HG03439 (cell line): ENCODE data around the gene TDRD12.
"Not testable (repeated sequence)": the region's sequence is repeated elsewhere in the genome, so short reads cannot be mapped to it uniquely, and the experiment has no call there.

ENCODE experiments used
- ATAC-seq: cut with Tn5 transposase; IDR thresholded peaks from one replicate; pipeline ENCODE4 v1.9.1; 2021; ENCODE audit warnings: mild to moderate bottlenecking, moderate library complexity; ENCODE audit not compliant: unreplicated experiment

TDRD12 gene

GRCh38 chr19:32866061-32866460 lies 146.5 kb downstream of the TDRD12 start:
- no peak for ATAC-seq

GRCh38 chr19:32866564-32867265 lies 147.1 kb downstream of the TDRD12 start:
- ATAC-seq: no peak

- not testable (repeated sequence) for ATAC-seq
These were observed 147.9 kb downstream of the TDRD12 start for GRCh38 chr19:32867436-32867835.

DNA sequence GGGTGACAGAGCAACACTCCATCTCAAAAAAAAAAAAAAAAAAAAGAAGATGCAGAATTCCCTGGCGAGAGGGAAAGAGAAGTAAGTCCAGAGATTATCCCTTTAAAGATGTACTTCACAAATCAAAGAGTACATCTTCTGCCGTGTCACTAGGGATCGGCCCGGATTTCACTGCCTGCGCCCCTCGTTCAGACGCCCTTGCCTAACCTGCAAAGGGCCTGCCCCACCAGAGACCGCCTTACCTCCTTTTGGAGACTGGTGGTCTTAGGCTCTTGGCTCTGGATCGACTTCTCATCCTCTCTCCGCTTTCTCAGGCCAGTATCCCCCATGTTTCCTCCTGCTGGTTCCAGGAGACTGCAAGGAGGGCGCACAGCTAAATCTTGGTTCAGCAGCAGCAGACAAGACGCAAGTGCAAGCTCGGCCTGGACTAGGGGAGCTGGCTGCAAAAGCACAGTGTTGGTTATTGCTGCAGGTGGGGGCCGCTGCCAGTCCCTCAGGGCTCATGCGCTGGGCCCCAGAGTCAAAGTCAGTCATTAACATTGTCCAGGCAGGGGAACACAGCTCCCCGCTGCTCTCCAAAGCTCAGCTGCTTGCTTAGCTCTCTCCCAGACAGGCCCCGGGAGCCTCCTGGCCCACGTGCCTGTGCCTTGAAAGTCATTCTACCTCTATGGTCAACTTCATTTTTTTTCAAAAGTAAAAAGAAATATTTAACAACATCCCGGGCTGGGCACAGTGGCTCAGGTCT lies 148.8 kb downstream of the TDRD12 start:
- ATAC-seq: no peak

DNA sequence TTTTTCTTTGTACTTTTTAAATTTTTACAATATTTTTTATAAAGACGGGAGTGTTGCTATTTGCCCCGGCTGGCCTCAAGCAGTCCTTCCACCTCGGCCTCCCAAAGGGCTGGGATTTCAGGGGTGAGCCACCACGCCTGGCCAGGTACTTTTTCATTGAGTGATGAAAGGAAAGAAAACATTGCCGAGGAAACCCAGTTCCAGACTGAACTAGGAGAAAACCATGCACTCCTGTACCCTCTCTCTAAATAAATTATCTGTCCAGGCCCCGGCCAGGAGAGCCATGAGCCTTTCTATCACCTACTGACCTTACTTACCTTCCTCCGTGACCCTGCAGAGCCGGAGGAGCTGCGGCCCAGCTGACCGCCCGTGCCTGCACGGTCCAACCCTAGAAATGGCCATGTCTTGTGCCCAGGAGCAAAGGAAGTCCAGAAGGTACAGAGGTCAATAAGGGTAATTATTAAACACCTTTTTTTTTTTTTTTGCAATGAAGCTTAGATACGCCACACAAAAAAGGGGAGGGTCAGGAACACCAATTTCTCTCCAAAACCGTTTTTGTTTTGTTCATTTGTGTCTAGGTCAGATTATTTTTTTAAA lies 149.9 kb downstream of the TDRD12 start, which contains the start of gene SLC7A9:
SLC7A9 (minus strand) TSS at position 399 of the 597 bp plus-strand sequence. CDS start 1,233 bp downstream, outside the sequence.
- no peak for ATAC-seq

DNA sequence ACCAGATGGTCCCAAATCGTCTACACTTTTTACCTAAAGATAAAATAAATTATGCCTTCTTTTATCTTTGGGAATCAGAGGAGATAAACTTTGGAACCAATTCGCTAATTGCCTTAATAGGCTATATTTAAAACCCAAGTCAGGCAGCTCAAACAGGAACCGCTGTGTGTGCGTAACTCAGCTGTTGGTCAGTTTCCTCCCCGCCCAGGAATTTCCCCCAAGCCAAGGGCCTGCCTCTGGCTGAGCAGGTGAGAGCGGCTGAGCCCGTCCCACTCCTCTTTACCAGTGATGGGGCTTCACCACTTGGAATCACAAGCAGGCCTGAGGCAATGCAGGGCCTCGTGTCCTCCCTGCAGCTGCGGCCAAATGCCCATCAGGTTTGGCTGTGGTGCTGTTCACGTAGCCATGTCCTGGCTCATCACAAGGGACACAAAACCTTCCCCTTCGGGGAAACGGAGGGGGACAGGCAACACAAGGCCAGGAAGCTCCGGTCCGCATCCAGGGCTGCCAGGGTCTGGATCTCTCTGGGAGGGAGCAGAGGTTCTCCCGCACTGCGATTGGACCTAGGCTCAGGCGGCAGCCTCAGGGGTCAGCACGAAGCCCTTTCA lies 150.5 kb downstream of the TDRD12 start:
- ATAC-seq: no peak

DNA sequence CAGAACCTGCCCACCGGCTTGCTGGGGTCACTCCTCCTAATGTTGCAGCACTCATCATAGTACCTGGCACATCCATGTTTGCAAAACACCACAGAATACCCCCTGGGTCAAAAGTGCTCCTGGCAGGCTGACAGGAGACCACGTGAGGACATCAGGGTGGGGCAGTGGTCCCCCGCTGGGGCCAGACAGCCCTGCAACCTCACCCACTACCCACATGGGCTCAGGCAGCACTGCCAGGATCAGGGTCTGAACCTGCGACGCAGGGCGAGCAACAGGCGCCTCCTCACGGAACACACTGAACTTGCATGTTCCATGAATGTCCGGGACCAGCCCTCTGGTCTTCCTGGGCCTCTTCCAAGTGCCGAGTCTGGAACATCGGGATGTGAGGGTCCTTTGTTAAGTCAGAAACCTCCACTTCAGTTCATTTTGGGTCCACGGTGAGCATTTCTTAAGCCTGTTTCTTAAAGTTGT lies 151.4 kb downstream of the TDRD12 start:
- no peak for ATAC-seq

DNA sequence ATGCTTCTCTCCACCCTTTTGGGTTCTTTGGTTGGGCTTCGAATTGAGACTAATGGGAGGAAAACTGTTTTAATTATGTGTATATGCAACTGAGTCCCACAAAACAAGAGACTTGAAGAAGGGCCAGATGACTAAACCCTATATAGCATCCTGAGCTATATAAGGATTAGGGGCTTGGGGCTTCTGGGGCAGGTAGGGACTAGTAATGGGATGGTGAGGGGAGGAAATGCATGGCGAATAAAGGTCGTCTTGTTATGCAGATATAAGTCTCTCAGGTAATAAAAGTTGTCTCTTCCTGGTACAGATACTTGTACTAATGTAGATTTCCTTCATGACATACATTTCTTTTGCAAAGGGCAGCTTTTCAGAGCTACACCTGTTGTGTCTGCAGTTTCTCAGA lies 152.8 kb downstream of the TDRD12 start:
- ATAC-seq: no peak

DNA sequence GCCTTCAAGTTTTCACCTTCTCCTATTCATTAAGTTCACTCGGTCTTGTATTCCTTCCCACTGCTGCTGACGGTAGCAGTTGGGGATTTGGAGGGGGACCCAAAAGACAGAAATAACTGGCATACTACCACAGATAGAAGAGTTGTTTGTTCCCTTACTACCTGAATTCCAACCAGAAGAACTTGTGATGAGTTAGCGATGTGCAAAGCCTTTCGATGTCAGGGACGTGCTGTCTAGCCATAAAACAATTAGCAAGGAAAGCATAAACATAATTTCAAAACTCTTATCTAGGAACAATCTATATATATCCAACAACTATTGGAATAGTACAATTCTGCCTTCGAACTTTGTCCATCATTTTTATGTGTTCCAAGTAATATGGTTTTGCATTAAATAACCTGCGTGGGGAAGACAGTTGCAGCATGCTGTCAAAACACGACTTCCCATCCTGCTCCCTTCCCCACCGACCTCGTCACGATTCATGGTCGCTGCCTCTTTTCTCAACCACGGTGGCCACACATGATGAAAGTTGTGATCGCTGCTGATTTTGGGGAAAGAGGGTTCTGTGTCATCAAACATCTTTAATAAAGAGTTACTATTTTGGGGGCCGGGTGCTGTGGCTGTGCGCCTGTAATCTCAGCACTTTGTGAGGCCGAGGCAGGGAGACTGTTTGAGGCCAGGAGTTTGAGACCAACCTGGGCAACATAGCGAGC lies 153.8 kb downstream of the TDRD12 start:
- no peak for ATAC-seq

- ATAC-seq: no peak
These were observed 155.0 kb downstream of the TDRD12 start for GRCh38 chr19:32874605-32875004.

DNA sequence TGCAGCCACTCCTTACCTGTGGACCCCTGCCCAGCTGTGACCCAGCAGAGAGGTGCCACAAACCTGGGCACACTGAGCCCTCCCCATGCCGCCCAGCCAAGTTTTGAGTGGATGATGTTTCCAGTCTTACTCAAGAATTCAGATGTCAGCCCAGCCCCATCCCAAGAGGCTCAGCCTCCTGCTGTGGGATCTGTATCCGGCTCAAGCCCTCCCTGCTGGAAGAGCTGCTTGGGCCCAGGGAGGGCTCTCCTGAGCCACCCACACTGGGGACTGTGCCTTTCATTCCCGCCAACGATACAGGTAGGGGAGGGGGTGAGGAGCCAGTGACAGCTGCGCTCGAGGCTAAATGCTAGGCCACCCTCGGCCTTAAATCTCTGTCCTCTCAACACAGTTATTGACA lies 155.9 kb downstream of the TDRD12 start:
- no peak for ATAC-seq

DNA sequence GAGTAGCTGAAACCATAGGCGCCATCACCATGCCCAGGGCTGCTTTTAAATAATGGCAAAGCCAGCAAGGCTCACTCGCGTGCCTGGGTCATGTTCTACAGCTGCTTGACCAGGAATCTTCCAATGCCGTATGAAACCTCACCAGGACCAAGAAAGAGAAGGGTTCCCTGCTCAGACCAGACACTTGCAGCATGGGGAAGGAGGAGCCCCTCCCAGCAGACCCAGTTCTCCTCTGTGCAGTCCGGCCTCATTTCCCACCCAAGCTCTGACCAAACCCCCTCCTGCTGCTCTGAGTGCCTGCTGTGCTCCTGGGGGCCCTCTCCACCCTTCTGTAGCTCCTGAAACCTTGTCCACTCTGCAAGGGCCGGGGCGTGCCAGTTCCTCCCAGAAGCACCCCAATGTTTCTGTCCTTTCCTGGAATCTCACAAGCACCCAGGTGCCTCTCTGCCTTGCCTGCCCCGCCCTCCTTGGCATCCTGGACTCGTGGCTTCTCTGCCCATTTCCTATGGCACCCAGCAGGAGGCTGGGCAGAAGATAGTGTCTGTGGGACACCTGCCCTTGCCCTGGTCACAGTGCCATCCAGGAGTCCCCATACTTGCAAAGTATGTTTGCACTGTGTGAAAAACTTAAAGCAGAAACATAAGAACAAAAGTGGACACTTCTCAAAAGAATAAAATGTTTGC lies 156.8 kb downstream of the TDRD12 start:
- no peak for ATAC-seq

DNA sequence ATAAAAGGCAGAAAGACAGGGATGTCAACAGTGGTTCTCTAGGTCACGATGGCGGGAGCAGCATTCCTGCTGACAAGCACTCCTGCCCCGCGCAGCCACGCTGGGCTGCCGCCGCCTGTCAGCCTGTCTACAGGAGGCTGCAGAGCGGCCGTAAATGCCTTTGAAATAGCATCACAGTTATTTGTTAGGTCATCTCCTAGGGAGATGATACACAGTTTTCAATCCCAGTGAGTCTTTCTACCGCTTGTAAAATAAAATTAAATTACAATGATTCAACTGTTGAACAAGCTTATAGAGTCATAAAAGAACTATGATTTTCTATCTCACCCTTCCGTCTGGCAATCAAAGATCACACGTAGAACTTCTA lies 157.3 kb downstream of the TDRD12 start:
- no peak for ATAC-seq
